Stimulated activated memory B cell treated with anti-CD40 and anti-IgM and Interleukin-4, amounts not matched to agents 10 μg/mL and 1 μg/mL and 100 μg/mL, for 72 hours (primary cell): Measurements from ENCODE around the gene NEIL3.

Source experiments
- ATAC-seq: fragments of 150-1000 bp; cut with Tn5 transposase; 2 replicates; pipeline ENCODE4 v1.10.0; 2021
- H3K27ac Mint-ChIP-seq: one replicate; pipeline ENCODE4 v1.8.0; 2022; ENCODE audit warnings: mild to moderate bottlenecking, mixed read lengths
- H3K27me3 Mint-ChIP-seq: one replicate; pipeline ENCODE4 v1.8.0; 2022; ENCODE audit warnings: mixed read lengths
- H3K36me3 Mint-ChIP-seq: one replicate; pipeline ENCODE4 v1.8.0; 2022; ENCODE audit warnings: mixed read lengths
- H3K4me1 Mint-ChIP-seq: one replicate; pipeline ENCODE4 v1.8.0; 2022; ENCODE audit warnings: mixed read lengths
- H3K4me3 Mint-ChIP-seq: one replicate; pipeline ENCODE4 v1.8.0; 2022; ENCODE audit warnings: mild to moderate bottlenecking, moderate library complexity, mixed read lengths
- H3K9me3 Mint-ChIP-seq: one replicate; pipeline ENCODE4 v1.8.0; 2022; ENCODE audit warnings: mixed read lengths

Gene NEIL3

GRCh38 chr4:177376024-177376423 is 66.3 kb downstream of the NEIL3 start:
- no peak overlapping the region for H3K27ac Mint-ChIP-seq
- no peaks in the 10 kb centered on the region for H3K4me1 Mint-ChIP-seq
- no peaks in the 10 kb centered on the region for H3K9me3 Mint-ChIP-seq

DNA sequence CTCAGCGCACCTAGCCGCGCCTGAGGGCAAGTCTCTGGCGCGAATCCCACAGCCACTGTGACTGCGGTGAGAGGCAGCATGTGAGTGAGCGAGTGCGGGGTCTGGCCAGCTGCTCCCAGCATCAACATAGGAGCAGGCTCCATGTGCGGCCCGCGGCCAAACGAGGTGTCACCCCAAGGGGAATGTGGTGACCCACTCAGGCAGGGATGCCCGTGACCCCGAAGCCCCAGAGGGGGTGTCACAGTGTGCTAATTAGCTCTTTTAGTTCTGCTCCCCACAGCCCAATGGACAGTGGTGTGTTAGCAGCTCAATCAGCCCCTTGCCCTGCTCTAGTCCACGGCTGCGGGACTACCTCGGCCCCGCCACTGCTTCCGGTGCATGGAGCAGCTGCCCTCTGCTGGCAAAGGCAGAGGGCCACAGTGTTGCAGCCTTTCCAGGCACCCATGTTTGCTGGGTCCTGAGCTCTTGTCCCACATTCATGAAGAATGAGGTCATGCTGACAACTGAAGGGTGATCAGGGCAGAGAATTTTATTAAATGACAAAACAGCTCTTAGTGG is 71.1 kb downstream of the NEIL3 start:
- peaks cover 16% of the 10 kb centered on the region for H3K27me3 Mint-ChIP-seq
- no peaks in the 10 kb centered on the region for H3K36me3 Mint-ChIP-seq
- H3K4me1 Mint-ChIP-seq = no peaks in the 10 kb centered on the region
- H3K27ac Mint-ChIP-seq = no peak overlapping the region
- ATAC-seq = peak; percentile 28
- H3K9me3 Mint-ChIP-seq = no peaks in the 10 kb centered on the region
- no peak overlapping the region for H3K4me3 Mint-ChIP-seq

More at GRCh38 chr4:177376024-177376423, 66.3 kb downstream of the NEIL3 start:
- Mint-ChIP-seq H3K27me3 (no peaks in the 10 kb centered on the region), H3K36me3 (no peaks in the 10 kb centered on the region), H3K4me3 (no peak overlapping the region)
- ATAC-seq = no peak

DNA sequence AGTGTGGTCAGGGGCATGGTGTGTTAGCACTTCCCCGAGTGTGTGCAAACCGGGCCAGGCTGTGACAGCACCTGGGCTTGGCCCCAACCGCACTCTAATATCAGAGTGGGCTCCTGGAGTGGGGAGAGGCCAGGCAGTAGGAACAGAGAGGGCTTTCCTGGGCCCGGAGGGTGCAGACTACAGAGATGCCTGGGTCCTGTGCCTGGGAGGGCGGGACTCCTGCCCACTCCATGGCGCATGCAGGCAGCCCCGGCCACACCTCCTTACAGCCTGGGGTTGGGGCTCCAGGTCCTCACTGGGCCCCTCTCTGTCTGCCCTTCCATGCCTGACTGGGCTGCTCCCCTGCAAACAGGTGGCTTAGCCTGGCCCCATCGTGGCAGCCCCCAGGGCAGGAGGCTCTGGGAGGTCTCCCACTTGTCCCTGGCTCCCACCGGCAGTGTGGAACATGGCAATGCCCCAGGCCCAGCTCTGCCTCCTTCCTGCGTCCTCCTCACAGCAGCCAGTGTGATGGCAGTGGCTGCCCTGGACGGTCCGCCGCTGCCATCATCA is 72.2 kb downstream of the NEIL3 start:
- peak; percentile 35 for ATAC-seq
- peaks cover 16% of the 10 kb centered on the region for H3K27me3 Mint-ChIP-seq
- H3K4me3 Mint-ChIP-seq = no peak overlapping the region
- H3K9me3 Mint-ChIP-seq = no peaks in the 10 kb centered on the region
- no peaks in the 10 kb centered on the region for H3K4me1 Mint-ChIP-seq
- no peaks in the 10 kb centered on the region for H3K36me3 Mint-ChIP-seq
- no peak overlapping the region for H3K27ac Mint-ChIP-seq

GRCh38 chr4:177384856-177385397 is 75.3 kb downstream of the NEIL3 start:
- ATAC-seq = no peak
- no peaks in the 10 kb centered on the region for H3K9me3 Mint-ChIP-seq
- H3K4me3 Mint-ChIP-seq = no peak overlapping the region
- no peaks in the 10 kb centered on the region for H3K4me1 Mint-ChIP-seq
- no peak overlapping the region for H3K27ac Mint-ChIP-seq
- peaks cover 16% of the 10 kb centered on the region for H3K27me3 Mint-ChIP-seq
- H3K36me3 Mint-ChIP-seq = no peaks in the 10 kb centered on the region

DNA sequence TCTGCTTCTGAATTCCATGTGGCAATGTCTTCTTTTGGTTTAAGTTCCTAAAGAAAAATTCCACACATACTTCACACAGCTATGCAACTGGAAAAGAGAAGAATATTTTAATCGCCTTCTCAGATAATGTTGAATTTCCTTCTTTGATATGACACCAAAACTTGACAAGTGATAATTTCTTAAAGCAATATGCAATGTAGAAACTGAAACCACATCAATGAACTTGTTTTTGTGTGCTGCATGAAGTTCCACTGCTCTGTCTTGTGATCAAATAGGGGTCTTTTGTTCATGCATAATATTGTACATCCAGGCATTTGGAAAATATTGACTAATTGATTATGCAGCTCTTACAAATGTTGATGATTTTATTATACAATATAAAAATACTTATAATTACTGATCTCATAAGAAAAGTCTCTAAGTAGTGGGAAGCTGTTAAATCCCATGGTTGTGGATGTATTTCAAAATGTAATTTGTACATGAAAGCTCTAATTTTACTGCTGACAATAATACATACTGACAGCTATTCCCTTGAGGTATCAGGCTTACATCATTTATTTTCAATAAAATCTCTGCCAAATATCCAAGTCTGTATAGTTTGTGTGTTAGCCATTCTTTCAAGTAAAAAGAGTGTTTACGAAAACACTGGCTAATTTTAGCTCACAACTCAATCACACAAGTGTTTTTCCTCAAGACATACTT is 76.1 kb downstream of the NEIL3 start:
- Mint-ChIP-seq H3K36me3 (no peaks in the 10 kb centered on the region), H3K27me3 (peaks cover 24% of the 10 kb centered on the region), H3K27ac (no peak overlapping the region), H3K9me3 (no peaks in the 10 kb centered on the region), H3K4me1 (no peaks in the 10 kb centered on the region), H3K4me3 (no peak overlapping the region)
- no peak for ATAC-seq

DNA sequence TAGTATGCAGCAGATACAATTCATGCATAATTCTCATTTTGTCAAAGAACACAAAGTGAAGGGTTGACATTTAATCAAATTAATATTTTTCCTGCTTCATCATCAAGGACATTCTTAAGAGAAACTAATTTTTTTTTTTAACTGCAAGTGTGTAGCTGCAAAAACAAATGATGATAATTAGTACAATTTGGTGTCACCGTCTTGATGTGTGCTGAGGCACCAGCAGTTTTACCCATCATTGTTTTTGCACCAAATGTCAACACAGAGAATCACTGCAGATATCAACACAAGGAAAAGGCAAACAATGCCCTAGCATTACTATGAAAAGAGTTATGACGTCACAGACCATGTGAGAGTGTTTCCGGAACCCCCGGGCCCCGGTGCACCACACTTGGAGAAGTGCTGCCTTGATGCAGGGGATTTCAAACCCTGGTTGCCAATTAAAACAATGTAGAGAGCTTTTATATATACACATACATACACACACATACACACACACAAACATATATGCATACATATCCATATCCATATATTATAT is 76.7 kb downstream of the NEIL3 start:
- H3K9me3 Mint-ChIP-seq = no peaks in the 10 kb centered on the region
- no peaks in the 10 kb centered on the region for H3K36me3 Mint-ChIP-seq
- H3K4me1 Mint-ChIP-seq = no peaks in the 10 kb centered on the region
- no peak overlapping the region for H3K4me3 Mint-ChIP-seq
- H3K27me3 Mint-ChIP-seq = peaks cover 25% of the 10 kb centered on the region
- ATAC-seq = no peak
- H3K27ac Mint-ChIP-seq = no peak overlapping the region

GRCh38 chr4:177391287-177391686 is 81.6 kb downstream of the NEIL3 start:
- no peak overlapping the region for H3K4me3 Mint-ChIP-seq
- no peaks in the 10 kb centered on the region for H3K36me3 Mint-ChIP-seq
- no peaks in the 10 kb centered on the region for H3K4me1 Mint-ChIP-seq
- no peak overlapping the region for H3K27ac Mint-ChIP-seq
- no peak for ATAC-seq
- no peaks in the 10 kb centered on the region for H3K9me3 Mint-ChIP-seq
- H3K27me3 Mint-ChIP-seq = peaks cover 20% of the 10 kb centered on the region

DNA sequence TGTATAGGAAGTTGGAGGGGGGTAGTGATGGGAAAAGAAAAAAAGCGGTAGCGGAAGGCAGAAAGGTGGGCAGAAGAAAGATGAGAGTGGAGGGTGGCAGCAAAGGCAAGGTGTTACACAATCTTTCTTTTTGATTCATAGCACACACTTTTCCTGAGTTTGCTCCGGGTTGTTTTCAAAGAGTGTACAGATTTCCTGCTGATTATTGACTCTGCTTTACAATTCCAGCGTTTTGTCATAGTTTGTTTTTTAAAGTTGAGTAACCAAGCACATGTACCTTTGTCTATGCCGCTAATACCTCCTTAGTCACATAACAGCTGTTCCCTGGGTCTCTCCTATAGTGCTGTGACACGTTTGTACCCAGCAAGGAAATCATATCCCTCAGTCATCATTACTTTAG is 82.3 kb downstream of the NEIL3 start:
- H3K27me3 Mint-ChIP-seq = peaks cover 20% of the 10 kb centered on the region
- H3K4me3 Mint-ChIP-seq = no peak overlapping the region
- no peaks in the 10 kb centered on the region for H3K36me3 Mint-ChIP-seq
- no peaks in the 10 kb centered on the region for H3K4me1 Mint-ChIP-seq
- no peak for ATAC-seq
- no peak overlapping the region for H3K27ac Mint-ChIP-seq
- no peaks in the 10 kb centered on the region for H3K9me3 Mint-ChIP-seq

DNA sequence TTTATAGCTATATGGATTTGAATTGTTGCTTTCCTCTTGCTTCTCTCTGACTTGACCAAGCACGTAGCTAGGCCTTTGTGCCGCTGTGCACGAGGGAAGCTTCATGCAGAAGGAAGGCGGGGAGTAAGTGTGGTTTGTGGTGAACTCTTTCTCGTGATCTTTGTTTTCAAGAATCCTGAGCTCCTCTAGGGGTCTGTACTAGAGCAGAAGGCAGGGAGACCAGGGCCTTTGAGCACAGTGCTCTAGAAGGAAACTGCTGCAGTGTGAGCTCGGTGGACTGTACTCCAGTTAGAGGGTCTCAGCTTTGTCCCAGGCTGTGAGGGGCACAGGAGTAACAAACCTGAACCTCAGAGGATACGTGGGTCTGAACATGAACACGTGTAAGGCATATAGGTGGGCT is 83.6 kb downstream of the NEIL3 start:
- no peak for ATAC-seq
- H3K4me3 Mint-ChIP-seq = no peak overlapping the region

DNA sequence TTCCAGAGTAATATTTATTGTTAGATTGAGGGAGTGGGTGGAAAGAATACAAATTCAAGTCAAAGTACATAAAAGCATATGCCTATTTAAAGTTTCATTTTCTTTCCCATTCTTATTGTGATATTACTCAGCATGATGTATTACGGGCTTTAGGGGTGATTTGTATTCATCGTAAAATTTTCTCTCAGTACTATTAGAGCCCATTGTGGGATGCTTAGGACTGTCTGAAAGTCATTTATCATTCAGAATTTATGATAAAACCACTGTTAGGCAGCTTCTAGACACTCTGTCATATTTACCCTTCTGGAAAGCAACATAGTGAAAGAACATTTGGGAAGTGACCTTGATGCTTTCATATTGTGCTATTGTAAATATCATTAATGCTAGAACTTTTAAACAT is 86.7 kb downstream of the NEIL3 start:
- H3K36me3 Mint-ChIP-seq = no peaks in the 10 kb centered on the region
- no peak overlapping the region for H3K27ac Mint-ChIP-seq
- peaks cover 36% of the 10 kb centered on the region for H3K27me3 Mint-ChIP-seq
- H3K4me3 Mint-ChIP-seq = no peak overlapping the region
- H3K9me3 Mint-ChIP-seq = peaks cover 3% of the 10 kb centered on the region
- no peak for ATAC-seq
- H3K4me1 Mint-ChIP-seq = no peaks in the 10 kb centered on the region

More for the DNA sequence above, 83.6 kb downstream of the NEIL3 start:
- peaks cover 22% of the 10 kb centered on the region for H3K27me3 Mint-ChIP-seq
- H3K36me3 Mint-ChIP-seq = no peaks in the 10 kb centered on the region
- H3K9me3 Mint-ChIP-seq = peaks cover 3% of the 10 kb centered on the region
- no peaks in the 10 kb centered on the region for H3K4me1 Mint-ChIP-seq
- no peak overlapping the region for H3K27ac Mint-ChIP-seq

DNA sequence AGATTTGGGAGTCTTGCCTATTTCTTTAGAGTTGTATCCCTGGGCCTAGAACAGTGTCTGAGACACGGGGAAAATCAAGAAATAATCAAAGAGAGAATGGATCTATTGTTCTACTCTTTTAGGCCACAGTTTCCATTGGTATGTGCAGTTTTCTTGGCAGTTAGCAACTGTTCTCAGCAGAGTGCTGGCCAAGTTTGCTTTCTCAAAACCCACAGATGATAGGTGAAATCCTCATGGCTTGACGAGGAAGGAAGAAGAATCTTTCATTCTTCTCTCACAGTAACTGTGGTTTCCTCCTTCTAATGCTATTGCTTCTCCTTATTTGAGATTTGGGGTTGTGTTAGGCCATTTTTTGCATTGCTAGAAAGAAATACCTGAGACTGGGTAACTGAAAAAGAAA is 90.4 kb downstream of the NEIL3 start:
- Mint-ChIP-seq H3K36me3 (no peaks in the 10 kb centered on the region), H3K4me1 (no peaks in the 10 kb centered on the region), H3K9me3 (peaks cover 3% of the 10 kb centered on the region), H3K27me3 (peaks cover 25% of the 10 kb centered on the region), H3K4me3 (no peak overlapping the region), H3K27ac (no peak overlapping the region)
- no peak for ATAC-seq

DNA sequence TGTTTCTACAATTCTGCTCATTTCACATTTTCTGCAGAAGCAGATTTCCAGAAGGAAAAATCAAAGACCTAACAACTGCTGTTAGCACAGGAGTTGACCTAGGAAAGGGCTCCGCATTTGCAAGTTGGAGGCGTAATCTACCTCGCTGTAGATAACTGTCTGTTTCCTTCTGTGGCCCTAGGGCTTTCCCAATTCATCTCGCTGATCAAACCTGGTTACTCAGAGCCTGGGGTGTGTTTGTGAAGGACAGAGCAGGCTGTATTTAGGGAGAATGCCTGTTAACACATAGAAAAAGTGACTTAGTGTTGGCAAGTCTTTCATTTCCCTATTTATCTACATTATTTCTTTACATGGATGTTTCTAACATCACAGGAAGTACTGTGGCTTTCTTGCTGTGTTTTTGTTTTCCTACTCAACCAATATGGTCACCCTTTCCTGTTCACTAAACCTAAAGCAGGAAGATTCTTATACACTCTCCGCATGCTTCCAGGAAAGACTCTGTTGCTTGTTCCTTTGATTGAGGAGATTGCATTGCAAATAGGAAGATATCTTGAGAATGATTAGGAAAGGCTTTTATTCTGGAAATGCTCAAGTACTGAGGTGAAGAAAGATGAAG is 92.1 kb downstream of the NEIL3 start:
- Mint-ChIP-seq H3K9me3 (peaks cover 3% of the 10 kb centered on the region), H3K4me3 (no peak overlapping the region), H3K27me3 (peaks cover 25% of the 10 kb centered on the region), H3K36me3 (no peaks in the 10 kb centered on the region), H3K27ac (no peak overlapping the region), H3K4me1 (no peaks in the 10 kb centered on the region)
- ATAC-seq = no peak

DNA sequence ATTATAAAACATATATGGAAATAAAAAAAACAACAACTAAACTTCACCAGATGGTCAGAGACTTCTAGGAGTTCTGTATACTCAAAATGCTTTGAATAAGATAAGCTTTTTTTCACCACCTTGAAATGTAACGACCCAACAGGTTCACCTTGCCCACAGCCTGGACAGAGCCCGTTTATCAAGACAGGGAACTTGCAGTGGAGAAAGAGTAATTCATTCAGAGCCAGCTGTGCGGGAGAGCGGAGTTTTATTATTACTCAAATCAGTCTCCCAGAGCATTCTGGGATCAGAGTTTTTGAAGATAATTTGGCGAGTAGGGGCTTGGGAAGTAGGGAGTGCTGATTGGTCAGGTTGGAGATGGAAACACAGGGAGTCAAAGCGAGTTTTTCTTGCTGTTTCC is 94.1 kb downstream of the NEIL3 start:
- Mint-ChIP-seq H3K4me3 (no peak overlapping the region), H3K4me1 (no peaks in the 10 kb centered on the region), H3K9me3 (no peaks in the 10 kb centered on the region), H3K36me3 (no peaks in the 10 kb centered on the region), H3K27ac (no peak overlapping the region), H3K27me3 (peaks cover 18% of the 10 kb centered on the region)
- ATAC-seq = no peak

DNA sequence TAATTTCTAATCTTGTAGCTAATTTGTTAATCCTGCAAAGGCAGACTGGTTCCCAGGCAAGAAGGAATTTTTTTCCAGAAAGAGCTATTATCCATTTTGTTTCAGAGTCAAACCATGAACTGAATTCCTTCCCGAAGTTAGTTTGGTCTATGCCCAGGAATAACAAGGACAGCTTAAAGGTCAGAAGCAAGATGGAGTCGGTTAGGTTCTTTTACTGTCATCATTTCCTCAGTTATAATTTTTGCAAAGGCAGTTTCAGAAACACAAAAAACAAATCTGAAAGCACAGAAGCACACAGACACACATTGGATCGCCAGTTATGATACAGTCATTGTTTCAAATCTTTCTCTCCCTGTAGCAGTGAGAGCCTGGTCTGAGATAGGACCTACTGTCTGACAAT is 94.7 kb downstream of the NEIL3 start:
- no peak for ATAC-seq
- no peak overlapping the region for H3K4me3 Mint-ChIP-seq
- H3K9me3 Mint-ChIP-seq = no peaks in the 10 kb centered on the region
- peaks cover 13% of the 10 kb centered on the region for H3K27me3 Mint-ChIP-seq
- H3K36me3 Mint-ChIP-seq = no peaks in the 10 kb centered on the region
- H3K27ac Mint-ChIP-seq = no peak overlapping the region
- no peaks in the 10 kb centered on the region for H3K4me1 Mint-ChIP-seq

GRCh38 chr4:177404986-177405385 is 95.3 kb downstream of the NEIL3 start:
- H3K27ac Mint-ChIP-seq = no peak overlapping the region
- H3K9me3 Mint-ChIP-seq = no peaks in the 10 kb centered on the region
- no peak for ATAC-seq
- H3K4me1 Mint-ChIP-seq = no peaks in the 10 kb centered on the region
- peaks cover 12% of the 10 kb centered on the region for H3K27me3 Mint-ChIP-seq
- no peak overlapping the region for H3K4me3 Mint-ChIP-seq
- H3K36me3 Mint-ChIP-seq = no peaks in the 10 kb centered on the region
